Ishikawa (cell line): ENCODE data around the gene GNG7.

ENCODE experiments used
- CREB1 ChIP-seq: IDR thresholded peaks from 2 replicates; pipeline ENCODE4 v1.6.1; 2012; ENCODE audit warnings: low read depth
- EGR1 ChIP-seq: IDR thresholded peaks from 2 replicates; pipeline ENCODE4 v1.6.1; 2012
- EP300 ChIP-seq: IDR thresholded peaks from 2 replicates; pipeline ENCODE4 v1.6.1; 2012; ENCODE audit warnings: borderline replicate concordance
- FOXM1 ChIP-seq: IDR thresholded peaks from 2 replicates; pipeline ENCODE4 v1.6.1; 2012; ENCODE audit warnings: low read depth, borderline replicate concordance
- MAX ChIP-seq: IDR thresholded peaks from 2 replicates; pipeline ENCODE4 v1.6.1; 2012
- NFIC ChIP-seq: IDR thresholded peaks from 2 replicates; pipeline ENCODE4 v1.6.1; 2012
- RAD21 ChIP-seq: IDR thresholded peaks from 2 replicates; pipeline ENCODE4 v1.6.1; 2012; ENCODE audit warnings: low read depth
- REST ChIP-seq: IDR thresholded peaks from 2 replicates; pipeline ENCODE4 v1.6.1; 2012; ENCODE audit warnings: low read depth, mild to moderate bottlenecking
- TAF1 ChIP-seq: IDR thresholded peaks from 2 replicates; pipeline ENCODE4 v1.6.1; 2012; ENCODE audit warnings: low read depth, mild to moderate bottlenecking
- TCF12 ChIP-seq: IDR thresholded peaks from 2 replicates; pipeline ENCODE4 v1.6.1; 2012; ENCODE audit warnings: low read depth
- TEAD4 ChIP-seq: IDR thresholded peaks from 2 replicates; pipeline ENCODE4 v1.6.1; 2012
- USF1 ChIP-seq: IDR thresholded peaks from 2 replicates; pipeline ENCODE4 v1.6.1; 2012
- YY1 ChIP-seq: IDR thresholded peaks from 2 replicates; pipeline ENCODE4 v1.6.1; 2012; ENCODE audit warnings: low read depth
- ZBTB7A ChIP-seq: IDR thresholded peaks from 2 replicates; pipeline ENCODE4 v1.6.1; 2012; ENCODE audit warnings: low read depth

GNG7 gene

GRCh38 chr19:2495651-2496316 lies 206.7 kb downstream of the GNG7 start:
- TF ChIP-seq ZBTB7A (no peak), YY1 (no peak)

GRCh38 chr19:2495130-2495641 lies 207.3 kb downstream of the GNG7 start:
- TF ChIP-seq TCF12 (peak; percentile 31; the same call in 1 of the 2 replicates), USF1 (no peak), NFIC (peak; percentile 57; the same call in 1 of the 2 replicates), YY1 (no peak)

- TF ChIP-seq MAX (0 out of 2 replicates have a peak, but pooled peaks have one; percentile 7), YY1 (no peak), EP300 (no peak; the same call in 1 of the 2 replicates), USF1 (peak; percentile 2; the same call in 1 of the 2 replicates), ZBTB7A (no peak), CREB1 (0 out of 2 replicates have a peak, but pooled peaks have one; percentile 26)
Measured at GRCh38 chr19:2494447-2495129, 207.9 kb downstream of the GNG7 start.

- no peak for TF ChIP-seq MAX
- TF ChIP-seq NFIC, result no peak
- no peak for TF ChIP-seq USF1
- no peak for TF ChIP-seq EGR1
- TF ChIP-seq FOXM1, result no peak
- TF ChIP-seq REST, result no peak
- TF ChIP-seq YY1, result no peak
- no peak for TF ChIP-seq EP300
- TF ChIP-seq TCF12, result no peak
- no peak for TF ChIP-seq RAD21
- no peak for TF ChIP-seq TAF1
- no peak for TF ChIP-seq ZBTB7A
- TF ChIP-seq CREB1, result no peak
- no peak for TF ChIP-seq TEAD4
Measured at GRCh38 chr19:2494084-2494446, 208.4 kb downstream of the GNG7 start.

GRCh38 chr19:2492870-2493269 lies 209.6 kb downstream of the GNG7 start:
- no peak for TF ChIP-seq TEAD4
- no peak for TF ChIP-seq NFIC
- TF ChIP-seq MAX, result no peak
- TF ChIP-seq EP300, result no peak
- no peak for TF ChIP-seq FOXM1
- no peak for TF ChIP-seq TAF1
- TF ChIP-seq USF1, result no peak
- TF ChIP-seq RAD21, result no peak
- no peak for TF ChIP-seq CREB1
- no peak for TF ChIP-seq REST
